Natural killer cell (primary cell): ENCODE results near the gene TMED1. TPM values are rescaled to one million over a fixed set of nuclear protein-coding genes. Genes with fewer than 3 reads are reported as not detected.

Experiments
- ATAC-seq, 3 donors: fragments of 150-1000 bp in 2 of 3; fragments of 200-7000 bp in 1 of 3; cut with Tn5 transposase; 1 replicate in 1 of 3; 2 replicates in 2 of 3; pipeline ENCODE4 v1.10.0; 2021; ENCODE audit warnings: mild to moderate bottlenecking in 2 of 3, moderate library complexity in 2 of 3
- DNase-seq, 2 donors: peaks; one replicate each; pipeline versions ENCODE4 v3.0.0 to v3.0.0-alpha.2; 2013 to 2021; ENCODE audit warnings: mixed read lengths in 1 of 2
- H3K27ac ChIP-seq: one replicate; pipeline ENCODE4 v1.5.1; 2013; ENCODE audit warnings: mild to moderate bottlenecking, low read length
- H3K27me3 ChIP-seq: one replicate; pipeline ENCODE4 v1.6.1; 2013; ENCODE audit warnings: low read length; ENCODE audit not compliant: control insufficient read depth, insufficient read depth
- H3K36me3 ChIP-seq: one replicate; pipeline ENCODE4 v1.6.1; 2013; ENCODE audit warnings: low read length; ENCODE audit not compliant: control insufficient read depth, insufficient read depth
- H3K4me1 ChIP-seq: one replicate; pipeline ENCODE4 v1.6.1; 2013; ENCODE audit warnings: low read length; ENCODE audit not compliant: control insufficient read depth, insufficient read depth
- H3K4me3 ChIP-seq: one replicate; pipeline ENCODE4 v1.5.1; 2013; ENCODE audit warnings: low read length
- H3K9me3 ChIP-seq: one replicate; pipeline ENCODE4 v1.6.1; 2013; ENCODE audit warnings: low read length; ENCODE audit not compliant: control insufficient read depth, insufficient read depth
- H3K27ac Mint-ChIP-seq, 2 donors: one replicate each; pipeline ENCODE4 v1.8.0; 2022; ENCODE audit warnings: mild to moderate bottlenecking in 2 of 2, mixed read lengths in 2 of 2, moderate library complexity in 1 of 2
- H3K27me3 Mint-ChIP-seq, 2 donors: one replicate each; pipeline ENCODE4 v1.8.0; 2022; ENCODE audit warnings: low read depth in 2 of 2, mixed read lengths in 2 of 2
- H3K36me3 Mint-ChIP-seq: one replicate; pipeline ENCODE4 v1.8.0; 2022; ENCODE audit warnings: mixed read lengths
- H3K4me1 Mint-ChIP-seq, 2 donors: one replicate each; pipeline ENCODE4 v1.8.0; 2022; ENCODE audit warnings: mixed read lengths in 2 of 2
- H3K4me3 Mint-ChIP-seq: one replicate; pipeline ENCODE4 v1.8.0; 2022; ENCODE audit warnings: mild to moderate bottlenecking, moderate library complexity, mixed read lengths
- H3K9me3 Mint-ChIP-seq, 2 donors: one replicate each; pipeline ENCODE4 v1.8.0; 2022; ENCODE audit warnings: mixed read lengths in 2 of 2
- WGBS: methylation state at CpG from one replicate; pipeline ENCODE4 v1.1.7; 2013; ENCODE audit warnings: missing lambda C conversion rate; ENCODE audit not compliant: insufficient coverage; 5-methylcytosine and 5-hydroxymethylcytosine counted together
- intact Hi-C: fragments of 100-400 bp; cut with micrococcal nuclease; formaldehyde crosslinking; loops from one replicate; pipeline ENCODE4 v1.14.2; 2022
- total RNA-seq, 4 donors: library from RNA; stranded (reverse); fragments of 120-200 nt in 1 of 4; gene quantifications; one replicate each; pipeline versions ENCODE4 v1.2.3 to v1.2.4, GENCODE V29; 2013 to 2022
- TF ChIP-seq, protein P1 (sequence below): fragments of 200-600 bp; IDR thresholded peaks from one replicate; pipeline ENCODE4 v1.8.0; 2022; ENCODE audit warnings: antibody characterized with exemption

TMED1 gene
- total RNA-seq, 3 donors from 2014 or later (not counting 1 experiment from before 2014, with no cell fraction given): 20.5 to 27.8 (median 27.4) TPM

DNA sequence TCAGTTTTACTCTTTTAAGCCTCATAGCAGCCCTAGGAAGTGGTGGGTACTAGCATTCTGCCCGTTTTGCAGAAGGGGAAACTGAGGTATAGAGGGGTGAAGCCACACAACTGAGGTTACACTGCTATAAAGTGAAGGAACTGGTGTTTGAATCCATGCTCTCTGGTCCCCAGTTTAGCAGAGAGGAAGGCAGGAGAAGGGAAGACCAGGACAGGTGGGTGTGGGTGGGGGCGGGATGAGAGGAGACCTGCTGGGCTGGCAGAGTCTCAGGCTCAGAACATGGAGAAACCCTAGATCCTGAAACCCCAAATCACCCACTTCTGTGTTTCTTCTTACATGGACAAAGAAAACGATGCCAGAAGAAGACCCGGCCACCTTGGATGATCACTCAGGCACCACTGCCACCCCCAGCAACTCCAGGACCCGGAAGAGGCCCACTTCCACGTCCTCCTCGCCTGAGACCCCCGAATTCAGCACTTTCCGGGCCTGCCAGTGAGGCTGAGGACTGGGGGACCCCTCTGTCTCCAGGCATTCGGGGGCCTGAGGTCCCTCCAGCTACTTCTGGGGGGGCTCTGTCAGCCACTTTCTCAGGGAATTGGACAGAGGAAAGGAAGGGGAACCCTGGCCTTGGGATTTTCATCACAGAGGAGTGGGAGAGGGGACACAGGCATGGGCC, 33.0 kb upstream of the TMED1 start:
- Histone ChIP-seq H3K27me3 (no peaks in the 10 kb centered on the region), H3K9me3 (no peaks in the 10 kb centered on the region), H3K27ac (no peak overlapping the region), H3K36me3 (no peaks in the 10 kb centered on the region), H3K4me1 (peaks cover 33% of the 10 kb centered on the region), H3K4me3 (no peak overlapping the region)
- WGBS: 94% methylated on average over 10 of the region's 10 CpGs
- Mint-ChIP-seq H3K9me3 (no peaks in the 10 kb centered on the region), H3K36me3 (no peaks in the 10 kb centered on the region), H3K4me3 (peak overlapping the region; percentile 37), H3K27me3 (no peaks in the 10 kb centered on the region), H3K27ac (peak overlapping the region in 1 of 2 donors; percentile 7), H3K4me1 (peaks cover 16 to 35% of the 10 kb centered on the region in 2 donors)
- TF ChIP-seq, protein P1, sequence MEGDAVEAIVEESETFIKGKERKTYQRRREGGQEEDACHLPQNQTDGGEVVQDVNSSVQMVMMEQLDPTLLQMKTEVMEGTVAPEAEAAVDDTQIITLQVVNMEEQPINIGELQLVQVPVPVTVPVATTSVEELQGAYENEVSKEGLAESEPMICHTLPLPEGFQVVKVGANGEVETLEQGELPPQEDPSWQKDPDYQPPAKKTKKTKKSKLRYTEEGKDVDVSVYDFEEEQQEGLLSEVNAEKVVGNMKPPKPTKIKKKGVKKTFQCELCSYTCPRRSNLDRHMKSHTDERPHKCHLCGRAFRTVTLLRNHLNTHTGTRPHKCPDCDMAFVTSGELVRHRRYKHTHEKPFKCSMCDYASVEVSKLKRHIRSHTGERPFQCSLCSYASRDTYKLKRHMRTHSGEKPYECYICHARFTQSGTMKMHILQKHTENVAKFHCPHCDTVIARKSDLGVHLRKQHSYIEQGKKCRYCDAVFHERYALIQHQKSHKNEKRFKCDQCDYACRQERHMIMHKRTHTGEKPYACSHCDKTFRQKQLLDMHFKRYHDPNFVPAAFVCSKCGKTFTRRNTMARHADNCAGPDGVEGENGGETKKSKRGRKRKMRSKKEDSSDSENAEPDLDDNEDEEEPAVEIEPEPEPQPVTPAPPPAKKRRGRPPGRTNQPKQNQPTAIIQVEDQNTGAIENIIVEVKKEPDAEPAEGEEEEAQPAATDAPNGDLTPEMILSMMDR: no peak
- ATAC-seq (no peak), DNase-seq (no peak)
- intact Hi-C loops: no loop called here

DNA sequence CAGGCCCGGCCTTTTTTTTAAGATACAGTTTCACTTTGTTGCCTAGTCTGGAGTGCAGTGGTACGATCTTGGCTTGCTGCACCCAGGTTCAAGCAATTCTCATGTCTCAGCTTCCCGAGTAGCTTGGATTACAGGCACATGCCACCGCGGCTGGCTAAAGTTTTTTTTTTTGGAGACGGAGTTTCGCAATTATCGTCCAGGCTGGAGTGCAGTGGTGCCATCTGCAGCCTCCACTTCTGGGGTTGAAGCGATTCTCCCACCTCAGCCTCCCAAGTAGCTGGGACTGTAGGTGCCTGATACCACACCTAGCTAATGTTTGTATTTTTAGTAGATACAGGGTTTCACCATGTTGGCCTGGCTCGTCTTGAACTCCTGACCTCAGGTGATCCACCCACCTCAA, 30.5 kb upstream of the TMED1 start:
- no peak overlapping the region for H3K4me3 Mint-ChIP-seq
- Histone ChIP-seq H3K9me3 (no peaks in the 10 kb centered on the region), H3K27me3 (no peaks in the 10 kb centered on the region), H3K36me3 (no peaks in the 10 kb centered on the region), H3K4me3 (no peak overlapping the region), H3K27ac (no peak overlapping the region), H3K4me1 (peaks cover 23% of the 10 kb centered on the region)
- intact Hi-C loops: no loop called here
- H3K4me1 Mint-ChIP-seq: peaks cover 9 to 23% of the 10 kb centered on the region in 2 donors
- no peaks in the 10 kb centered on the region for H3K9me3 Mint-ChIP-seq
- 95% methylated on average over 10 of the region's 10 CpGs for WGBS
- ATAC-seq (no peak), DNase-seq (no peak)
- no peaks in the 10 kb centered on the region for H3K27me3 Mint-ChIP-seq
- H3K36me3 Mint-ChIP-seq: no peaks in the 10 kb centered on the region
- TF ChIP-seq, protein P1: no peak
- H3K27ac Mint-ChIP-seq: no peak overlapping the region

DNA sequence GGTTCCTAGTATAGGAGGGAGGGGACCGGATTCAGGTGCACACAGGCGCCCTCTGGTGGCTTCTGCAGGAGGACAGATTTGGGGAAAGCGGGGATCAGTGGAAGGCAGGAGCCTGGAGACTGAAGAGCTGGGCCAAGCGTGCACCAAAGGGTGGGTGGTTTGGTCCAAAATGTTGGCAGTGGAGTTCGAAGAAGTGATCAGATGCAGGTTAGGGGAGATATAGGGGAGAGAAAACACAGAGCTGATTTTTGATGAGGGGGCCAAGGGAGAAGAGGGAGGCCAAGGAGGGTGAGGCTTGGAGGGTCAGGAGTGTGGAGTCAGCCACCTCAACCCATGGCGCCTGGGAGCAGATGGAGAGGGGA, 28.5 kb upstream of the TMED1 start:
- no peaks in the 10 kb centered on the region for H3K36me3 Mint-ChIP-seq
- H3K4me1 Mint-ChIP-seq: peaks cover 9 to 10% of the 10 kb centered on the region in 2 donors
- no peaks in the 10 kb centered on the region for H3K27me3 Mint-ChIP-seq
- Histone ChIP-seq H3K36me3 (no peaks in the 10 kb centered on the region), H3K27me3 (no peaks in the 10 kb centered on the region), H3K9me3 (no peaks in the 10 kb centered on the region), H3K4me3 (no peak overlapping the region), H3K4me1 (peaks cover 18% of the 10 kb centered on the region), H3K27ac (no peak overlapping the region)
- ATAC-seq: peak; percentile 87 to 93 (median 87)
- H3K9me3 Mint-ChIP-seq: no peaks in the 10 kb centered on the region
- peak overlapping the region in 1 of 2 donors; percentile 68 for H3K27ac Mint-ChIP-seq
- peak overlapping the region; percentile 5 for H3K4me3 Mint-ChIP-seq
- WGBS: 24% methylated on average over 6 of the region's 6 CpGs
- intact Hi-C loops: loop anchor here (1.0 to 2.0 kb wide), 2 partner anchors 68 to 147 kb away; no protein-coding TSS in a partner anchor
- TF ChIP-seq, protein P1: peak; percentile 90
- DNase-seq: peak; percentile 75 to 90
